CD4-positive, alpha-beta memory T cell (primary cell): ENCODE results near the gene TAF5. TPM values are rescaled to one million over a fixed set of nuclear protein-coding genes. Genes with fewer than 3 reads are reported as not detected.

Experiments
- CTCF ChIA-PET: fragments of 350-600 bp; sonication (Branson Sonifier 250); formaldehyde crosslinking; loops from one replicate; lab custom pipeline; 2021; ENCODE audit warnings: inconsistent platforms; ENCODE audit not compliant: partially characterized antibody; lab: Charles Lee
- POLR2A ChIA-PET: fragments of 350-600 bp; sonication (Branson Sonifier 250); formaldehyde crosslinking; loops from one replicate; lab custom pipeline; 2021; ENCODE audit not compliant: partially characterized antibody; lab: Charles Lee
- DNase-seq, 5 donors: peaks; one replicate each; pipeline versions ENCODE4 v3.0.0 to v3.0.0-alpha.2; 2020 to 2022; ENCODE audit warnings: mixed read lengths in 1 of 5
- H3K27ac ChIP-seq: one replicate; pipeline ENCODE4 v1.7.0; 2013; ENCODE audit warnings: low read depth, low read length
- H3K27me3 ChIP-seq: 2 replicates; pipeline ENCODE4 v1.7.0; 2013; ENCODE audit warnings: mild to moderate bottlenecking, low read length, moderate library complexity; ENCODE audit not compliant: insufficient read depth
- H3K36me3 ChIP-seq: 2 replicates; pipeline ENCODE4 v1.7.0; 2013; ENCODE audit warnings: mild to moderate bottlenecking, low read length, moderate library complexity; ENCODE audit not compliant: insufficient read depth
- H3K4me1 ChIP-seq: 2 replicates; pipeline ENCODE4 v1.7.0; 2013; ENCODE audit warnings: mild to moderate bottlenecking, low read length, moderate library complexity; ENCODE audit not compliant: insufficient read depth
- H3K4me3 ChIP-seq, 2 donors: one replicate each; pipeline ENCODE4 v1.7.0; 2013; ENCODE audit warnings: low read length in 2 of 2, mild to moderate bottlenecking in 1 of 2
- H3K9me3 ChIP-seq, 2 donors: one replicate each; pipeline ENCODE4 v1.7.0; 2013; ENCODE audit warnings: low read length in 2 of 2, control low read depth in 1 of 2; ENCODE audit not compliant: control insufficient read depth in 1 of 2
- H3K27ac Mint-ChIP-seq, 7 donors: one replicate each; pipeline ENCODE4 v1.8.0; 2020 to 2021; ENCODE audit warnings: mixed read lengths in 7 of 7, mild to moderate bottlenecking in 6 of 7, inconsistent platforms in 3 of 7, moderate library complexity in 3 of 7
- H3K27me3 Mint-ChIP-seq, 2 donors: one replicate each; pipeline ENCODE4 v1.8.0; 2020 to 2021; ENCODE audit warnings: mixed read lengths in 2 of 2
- H3K36me3 Mint-ChIP-seq, 2 donors: one replicate each; pipeline ENCODE4 v1.8.0; 2020 to 2021; ENCODE audit warnings: mixed read lengths in 2 of 2, inconsistent platforms in 1 of 2, mild to moderate bottlenecking in 1 of 2
- H3K4me1 Mint-ChIP-seq, 4 donors: one replicate each; pipeline ENCODE4 v1.8.0; 2020 to 2021; ENCODE audit warnings: mixed read lengths in 4 of 4, mild to moderate bottlenecking in 1 of 4
- H3K4me3 Mint-ChIP-seq, 8 donors: one replicate each; pipeline ENCODE4 v1.8.0; 2020 to 2021; ENCODE audit warnings: mixed read lengths in 8 of 8, mild to moderate bottlenecking in 7 of 8, moderate library complexity in 6 of 8, inconsistent platforms in 3 of 8
- H3K9me3 Mint-ChIP-seq, 8 donors: one replicate each; pipeline ENCODE4 v1.8.0; 2020 to 2021; ENCODE audit warnings: mixed read lengths in 8 of 8, mild to moderate bottlenecking in 5 of 8, inconsistent platforms in 3 of 8, moderate library complexity in 1 of 8
- intact Hi-C: fragments of 100-400 bp; cut with micrococcal nuclease; formaldehyde crosslinking; loops from one replicate; pipeline ENCODE4 v1.15.1; 2023
- microRNA-seq: library from miRNA; unstranded; fragments of <30 nt; microRNA quantifications from one replicate; pipeline ENCODE4 v1.2.0, GENCODE V29; 2021; ENCODE audit warnings: borderline replicate concordance, borderline number of aligned reads, borderline microRNAs expressed, mixed read lengths
- polyA plus RNA-seq, 2 donors: library from polyadenylated mRNA; unstranded; fragments of 300-500 nt; fragmentation: Illumina TruSeq; gene quantifications; one replicate each; pipeline ENCODE4 v1.2.3, GENCODE V29; 2021
- total RNA-seq, 2 experiments: library from RNA; stranded (reverse); gene quantifications; one replicate each; pipeline ENCODE4 v1.2.3, GENCODE V29; 2021

TAF5 gene
- total and polyA plus RNA-seq, 4 experiments from 2014 or later = 2.5 to 7.9 (median 5.8) TPM

DNA sequence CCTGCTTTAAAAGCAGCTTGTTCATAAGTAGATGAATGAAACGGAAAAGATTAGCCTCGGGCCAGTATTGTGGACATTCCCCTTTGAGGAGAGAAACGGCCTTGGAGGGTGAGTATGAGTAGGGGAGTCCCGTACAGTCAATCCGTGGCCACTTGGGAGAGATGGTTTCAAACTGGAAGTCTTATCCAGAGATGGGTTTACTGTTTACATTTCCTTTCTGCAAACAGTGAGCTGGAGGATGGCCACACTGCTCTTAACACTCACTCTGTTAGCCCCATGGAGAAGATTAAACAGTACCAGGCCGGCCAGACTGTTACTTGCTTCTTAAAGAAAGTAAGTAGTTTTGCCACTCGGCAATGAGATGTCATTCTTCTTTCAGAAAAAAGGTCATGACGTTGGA, 64.1 kb downstream of the TAF5 start:
- intact Hi-C loops = no loop called here
- H3K27me3 ChIP-seq = no peaks in the 10 kb centered on the region
- POLR2A ChIA-PET = interaction anchor here (1.1 kb wide), 1 partner anchor 19 kb away, joined by 3 read pairs; no protein-coding TSS in a partner anchor
- no peak overlapping the region for H3K27ac ChIP-seq
- Mint-ChIP-seq H3K4me1 (peaks cover 21 to 60% (median 36%) of the 10 kb centered on the region in 4 donors), H3K27me3 (no peaks in the 10 kb centered on the region), H3K36me3 (peaks cover 27 to 67% of the 10 kb centered on the region in 2 donors), H3K9me3 (peaks cover 0 to 2% (median 0%) of the 10 kb centered on the region in 8 donors), H3K27ac (peak overlapping the region in 2 of 7 donors; percentile 47 to 82), H3K4me3 (no peak overlapping the region)
- H3K4me1 ChIP-seq = peaks cover 32% of the 10 kb centered on the region
- H3K9me3 ChIP-seq = no peaks in the 10 kb centered on the region
- no peak for DNase-seq
- CTCF ChIA-PET = interaction anchor here (1.6 kb wide), 1 partner anchor 19 kb away, joined by 4 read pairs; no protein-coding TSS in a partner anchor
- H3K36me3 ChIP-seq = peaks cover 40% of the 10 kb centered on the region
- H3K4me3 ChIP-seq = no peak overlapping the region

DNA sequence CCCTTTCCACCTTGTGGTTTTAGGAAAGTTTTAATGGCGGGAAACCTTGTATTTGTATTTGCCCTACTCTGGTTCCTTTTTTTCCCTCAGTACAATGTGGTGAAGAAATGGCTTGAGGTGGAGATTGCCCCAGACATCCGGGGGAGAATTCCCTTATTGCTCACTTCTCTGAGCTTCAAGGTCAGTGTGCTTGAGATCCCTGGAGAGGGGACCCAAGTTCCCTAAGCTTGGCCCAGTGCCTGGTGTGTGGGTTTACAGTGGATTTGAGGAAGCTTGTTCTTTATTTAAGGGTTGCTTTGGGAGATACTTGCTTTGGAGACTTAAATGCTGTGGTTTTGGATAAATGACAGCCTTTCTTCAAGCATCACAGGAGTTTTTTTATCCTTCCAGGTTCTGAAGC, 66.1 kb downstream of the TAF5 start:
- peaks cover 14 to 41% (median 24%) of the 10 kb centered on the region in 4 donors for H3K4me1 Mint-ChIP-seq
- no peak for DNase-seq
- Histone ChIP-seq H3K36me3 (peaks cover 47% of the 10 kb centered on the region), H3K27ac (no peak overlapping the region), H3K4me1 (peaks cover 25% of the 10 kb centered on the region), H3K4me3 (no peak overlapping the region), H3K27me3 (no peaks in the 10 kb centered on the region), H3K9me3 (no peaks in the 10 kb centered on the region)
- H3K36me3 Mint-ChIP-seq = peaks cover 29 to 65% of the 10 kb centered on the region in 2 donors
- no peak overlapping the region for H3K4me3 Mint-ChIP-seq
- ChIA-PET CTCF (interaction anchor here (1.2 to 2.1 kb wide), 3 partner anchors 10 to 28 kb away, joined by 3 to 6 read pairs (median 4); no protein-coding TSS in a partner anchor), POLR2A (interaction anchor here (1.6 kb wide), 1 partner anchor 19 kb away, joined by 3 read pairs; the partner anchor contains the start of gene CALHM2)
- no peaks in the 10 kb centered on the region for H3K27me3 Mint-ChIP-seq
- peak overlapping the region in 2 of 7 donors; percentile 27 to 72 for H3K27ac Mint-ChIP-seq
- peaks cover 0 to 2% (median 0%) of the 10 kb centered on the region in 8 donors for H3K9me3 Mint-ChIP-seq
- intact Hi-C loops = no loop called here

Small RNA genes lying within 50 kb of the gene (microRNA-seq; reads per million reads assigned to microRNA genes)
- gene MIR1307 = 550 reads per million, percentile 82 among the genes with 10 or more reads in this experiment

Other genes starting within 250 kb of the TAF5 start
- 10 to 100 TPM; 79.8 to 80.4 TPM for gene NT5C2, start 174.7 kb upstream of the TAF5 start, total RNA-seq
- gene NT5C2, start 174.7 kb upstream of the TAF5 start, polyA plus RNA-seq = 10 to 100 TPM; 54.3 to 78.8 TPM
- gene RPEL1, start 122.1 kb upstream of the TAF5 start, total RNA-seq = not detected
- not detected for gene RPEL1, start 122.1 kb upstream of the TAF5 start, polyA plus RNA-seq
- not detected for gene INA, start 90.8 kb upstream of the TAF5 start, total RNA-seq
- not detected for gene INA, start 90.8 kb upstream of the TAF5 start, polyA plus RNA-seq
- gene PCGF6, start 16.8 kb upstream of the TAF5 start, total RNA-seq = 1 to 10 TPM; 8.7 to 8.8 TPM
- 10 to 100 TPM in 1 of 2 donors, 1 to 10 TPM in 1; 6.4 to 11.2 TPM for gene PCGF6, start 16.8 kb upstream of the TAF5 start, polyA plus RNA-seq
- gene ATP5MK, start 28.5 kb downstream of the TAF5 start, total RNA-seq = 100 to 1,000 TPM; 148 to 157 TPM
- gene ATP5MK, start 28.5 kb downstream of the TAF5 start, polyA plus RNA-seq = 100 to 1,000 TPM; 477 to 548 TPM
- gene PDCD11, start 28.6 kb downstream of the TAF5 start, total RNA-seq = 10 to 100 TPM; 37.8 to 45.0 TPM
- 10 to 100 TPM in 1 of 2 donors, 1 to 10 TPM in 1; 2.5 to 16.1 TPM for gene PDCD11, start 28.6 kb downstream of the TAF5 start, polyA plus RNA-seq
- gene CALHM2, start 84.4 kb downstream of the TAF5 start, total RNA-seq = 10 to 100 TPM; 80.5 to 84.6 TPM
- gene CALHM2, start 84.4 kb downstream of the TAF5 start, polyA plus RNA-seq = 10 to 100 TPM; 40.3 to 65.0 TPM
- not detected for gene CALHM1, start 90.9 kb downstream of the TAF5 start, total RNA-seq
- not detected for gene CALHM1, start 90.9 kb downstream of the TAF5 start, polyA plus RNA-seq
- gene CALHM3, start 111.3 kb downstream of the TAF5 start, total RNA-seq = not detected
- gene CALHM3, start 111.3 kb downstream of the TAF5 start, polyA plus RNA-seq = not detected
- gene NEURL1, start 125.7 kb downstream of the TAF5 start, total RNA-seq = under 1 TPM; 0.83 to 0.96 TPM
- under 1 TPM; 0.76 to 0.82 TPM for gene NEURL1, start 125.7 kb downstream of the TAF5 start, polyA plus RNA-seq